HG02852 (cell line): Measurements from ENCODE around the gene KRTAP10-4.
"Not testable (repeated sequence)": the region's sequence is repeated elsewhere in the genome, so short reads cannot be mapped to it uniquely, and the experiment has no call there.

Source experiments
- ATAC-seq: cut with Tn5 transposase; IDR thresholded peaks from one replicate; pipeline ENCODE4 v1.9.1; 2021; ENCODE audit warnings: mild to moderate bottlenecking, moderate library complexity; ENCODE audit not compliant: unreplicated experiment

KRTAP10-4 gene, protein sequence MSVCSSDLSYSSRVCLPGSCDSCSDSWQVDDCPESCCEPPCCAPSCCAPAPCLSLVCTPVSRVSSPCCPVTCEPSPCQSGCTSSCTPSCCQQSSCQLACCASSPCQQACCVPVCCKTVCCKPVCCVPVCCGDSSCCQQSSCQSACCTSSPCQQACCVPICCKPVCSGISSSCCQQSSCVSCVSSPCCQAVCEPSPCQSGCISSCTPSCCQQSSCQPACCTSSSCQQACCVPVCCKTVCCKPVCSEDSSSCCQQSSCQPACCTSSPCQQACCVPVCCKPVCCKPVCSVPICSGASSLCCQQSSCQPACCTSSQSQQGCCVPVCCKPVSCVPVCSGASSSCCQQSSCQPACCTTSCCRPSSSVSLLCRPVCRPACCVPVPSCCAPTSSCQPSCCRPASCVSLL

DNA sequence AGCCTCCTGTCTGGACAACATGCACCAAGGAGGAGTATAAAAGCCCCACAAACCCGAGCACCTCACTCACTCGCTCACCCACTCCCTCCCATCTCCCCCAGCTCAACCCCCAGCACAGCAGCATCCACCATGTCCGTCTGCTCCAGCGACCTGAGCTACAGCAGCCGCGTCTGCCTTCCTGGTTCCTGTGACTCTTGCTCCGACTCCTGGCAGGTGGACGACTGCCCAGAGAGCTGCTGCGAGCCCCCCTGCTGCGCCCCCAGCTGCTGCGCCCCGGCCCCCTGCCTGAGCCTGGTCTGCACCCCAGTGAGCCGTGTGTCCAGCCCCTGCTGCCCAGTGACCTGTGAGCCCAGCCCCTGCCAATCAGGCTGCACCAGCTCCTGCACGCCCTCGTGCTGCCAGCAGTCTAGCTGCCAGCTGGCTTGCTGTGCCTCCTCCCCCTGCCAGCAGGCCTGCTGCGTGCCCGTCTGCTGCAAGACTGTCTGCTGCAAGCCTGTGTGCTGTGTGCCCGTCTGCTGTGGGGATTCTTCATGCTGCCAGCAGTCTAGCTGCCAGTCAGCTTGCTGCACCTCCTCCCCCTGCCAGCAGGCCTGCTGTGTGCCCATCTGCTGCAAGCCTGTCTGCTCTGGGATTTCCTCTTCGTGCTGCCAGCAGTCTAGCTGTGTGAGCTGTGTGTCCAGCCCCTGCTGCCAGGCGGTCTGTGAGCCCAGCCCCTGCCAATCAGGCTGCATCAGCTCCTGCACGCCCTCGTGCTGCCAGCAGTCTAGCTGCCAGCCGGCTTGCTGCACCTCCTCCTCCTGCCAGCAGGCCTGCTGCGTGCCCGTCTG lies at the start of gene KRTAP10-4:
KRTAP10-4 (plus strand) TSS at position 100 of the 827 bp plus-strand sequence; CDS start at position 130, 30 bp downstream.
- ATAC-seq, result not testable (repeated sequence)

DNA sequence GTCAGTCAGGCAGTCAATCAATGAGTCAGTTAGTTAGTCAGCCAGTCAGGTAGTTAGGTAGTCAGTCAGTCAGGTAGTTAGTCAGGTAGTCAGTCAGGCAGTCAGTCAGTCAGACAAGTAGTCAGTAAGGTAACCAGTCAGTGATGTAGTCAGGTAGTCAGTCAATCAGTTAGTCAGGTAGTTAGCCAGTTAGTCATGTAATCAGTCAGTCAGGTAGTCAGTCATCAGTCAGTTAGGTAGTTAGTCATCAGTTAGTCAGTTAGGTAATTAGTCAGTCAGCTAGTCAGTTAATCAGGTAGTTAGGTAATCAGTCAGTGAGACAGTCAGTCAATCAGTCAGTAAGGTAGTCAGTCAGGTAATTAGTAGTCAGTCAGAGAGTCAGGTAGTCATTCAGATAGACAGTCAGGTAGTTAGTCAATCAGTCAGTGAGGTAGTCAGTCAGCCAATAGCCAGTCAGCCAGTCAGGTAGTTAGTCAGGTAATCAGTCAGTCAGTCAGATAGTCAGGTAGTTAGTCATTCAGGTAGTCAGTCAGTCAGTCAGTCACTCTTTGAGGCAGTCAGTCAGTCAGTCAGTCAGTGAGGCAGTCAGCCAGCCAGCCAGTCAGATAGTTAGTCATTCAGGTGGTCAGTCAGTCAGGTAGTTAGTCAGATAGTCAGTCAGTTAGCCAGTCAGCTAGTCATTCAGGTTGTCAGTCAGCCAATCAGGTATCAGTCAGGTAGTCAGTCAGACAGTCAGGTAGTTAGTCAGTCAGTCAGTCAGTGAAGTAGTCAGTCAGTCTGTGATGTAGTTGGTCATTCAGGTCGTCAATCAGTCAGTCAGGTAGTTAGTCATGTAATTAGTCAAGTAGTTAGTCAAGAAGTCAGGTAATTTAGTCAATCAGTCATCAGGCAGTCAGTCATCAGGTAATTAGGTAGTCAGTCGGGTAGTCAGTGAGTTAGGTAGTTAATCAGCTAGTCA lies 48.8 kb upstream of the KRTAP10-4 start:
- no peak for ATAC-seq

GRCh38 chr21:44525391-44526095 lies 48.0 kb upstream of the KRTAP10-4 start:
- no peak for ATAC-seq

DNA sequence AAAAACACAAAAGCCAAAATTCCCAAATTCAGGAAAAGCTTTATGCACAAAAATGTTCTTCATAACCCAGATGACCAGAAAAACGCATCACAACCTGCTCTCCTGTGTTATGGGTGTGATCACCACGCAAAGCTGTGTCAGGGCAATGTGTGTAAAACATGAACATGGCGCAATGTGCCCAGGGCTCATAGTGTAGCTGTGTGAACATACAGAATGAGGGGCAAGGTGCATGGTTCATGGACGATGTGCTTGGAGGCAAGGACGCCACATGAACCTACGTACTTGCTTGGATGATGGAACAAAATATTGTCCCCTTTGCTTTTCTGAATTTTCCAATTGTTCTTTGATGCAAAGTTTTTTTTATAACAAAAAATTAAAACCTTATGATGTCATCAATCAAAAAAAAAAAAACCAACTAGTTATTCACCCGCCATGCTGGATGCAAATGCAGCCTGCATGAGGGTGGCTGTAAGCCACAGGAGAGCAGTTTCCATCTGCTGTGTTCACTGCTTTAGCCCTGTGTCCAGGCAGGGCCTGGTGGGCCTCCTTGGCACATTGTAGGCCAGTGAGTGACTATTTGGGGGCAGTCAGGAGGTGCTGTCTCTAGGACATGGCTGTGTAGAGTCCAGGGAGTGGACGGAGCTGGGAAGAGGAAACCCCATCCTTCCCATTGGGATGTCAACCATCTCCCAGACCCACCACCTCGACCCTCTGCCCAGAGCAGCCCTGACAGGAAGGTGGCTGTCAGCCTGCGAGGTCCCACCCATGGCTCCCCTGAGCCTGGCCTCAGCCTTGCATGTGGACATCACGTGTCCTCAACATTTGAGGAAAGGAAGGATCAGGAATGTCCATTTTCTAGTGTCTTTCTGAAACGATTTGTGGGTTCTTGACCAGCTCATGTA lies 47.2 kb upstream of the KRTAP10-4 start:
- no peak for ATAC-seq

- ATAC-seq, result no peak
These were observed 46.2 kb upstream of the KRTAP10-4 start for GRCh38 chr21:44527156-44527982.

GRCh38 chr21:44527983-44528633 lies 45.4 kb upstream of the KRTAP10-4 start:
- ATAC-seq, result no peak

- ATAC-seq, result no peak
These were observed 44.9 kb upstream of the KRTAP10-4 start for GRCh38 chr21:44528634-44528995.

DNA sequence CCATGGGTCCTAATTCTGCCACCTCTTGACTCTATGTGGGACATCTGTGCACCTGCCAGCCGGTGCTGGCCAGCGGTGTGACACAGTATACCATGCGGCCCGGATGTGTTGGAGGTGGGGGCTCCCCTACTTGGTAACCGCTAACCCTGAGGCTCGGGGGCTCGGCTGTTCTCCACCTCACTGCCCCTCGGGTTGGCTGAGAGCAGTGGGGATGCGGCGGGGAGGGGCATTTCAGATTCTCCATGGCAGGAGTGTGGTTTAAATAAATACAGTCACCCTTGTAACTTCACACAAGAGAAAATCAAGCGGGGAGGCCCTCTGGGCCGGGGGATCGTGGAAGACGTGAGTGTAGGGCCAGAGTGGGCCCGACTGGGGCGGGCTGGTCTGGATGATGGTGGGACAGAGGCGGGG lies 44.5 kb upstream of the KRTAP10-4 start:
- no peak for ATAC-seq

- ATAC-seq, result no peak
These were observed 43.9 kb upstream of the KRTAP10-4 start for GRCh38 chr21:44529503-44530125.

GRCh38 chr21:44530221-44530902 lies 43.2 kb upstream of the KRTAP10-4 start:
- ATAC-seq, result no peak

- ATAC-seq, result no peak
These were observed 42.5 kb upstream of the KRTAP10-4 start for GRCh38 chr21:44530903-44531605.

DNA sequence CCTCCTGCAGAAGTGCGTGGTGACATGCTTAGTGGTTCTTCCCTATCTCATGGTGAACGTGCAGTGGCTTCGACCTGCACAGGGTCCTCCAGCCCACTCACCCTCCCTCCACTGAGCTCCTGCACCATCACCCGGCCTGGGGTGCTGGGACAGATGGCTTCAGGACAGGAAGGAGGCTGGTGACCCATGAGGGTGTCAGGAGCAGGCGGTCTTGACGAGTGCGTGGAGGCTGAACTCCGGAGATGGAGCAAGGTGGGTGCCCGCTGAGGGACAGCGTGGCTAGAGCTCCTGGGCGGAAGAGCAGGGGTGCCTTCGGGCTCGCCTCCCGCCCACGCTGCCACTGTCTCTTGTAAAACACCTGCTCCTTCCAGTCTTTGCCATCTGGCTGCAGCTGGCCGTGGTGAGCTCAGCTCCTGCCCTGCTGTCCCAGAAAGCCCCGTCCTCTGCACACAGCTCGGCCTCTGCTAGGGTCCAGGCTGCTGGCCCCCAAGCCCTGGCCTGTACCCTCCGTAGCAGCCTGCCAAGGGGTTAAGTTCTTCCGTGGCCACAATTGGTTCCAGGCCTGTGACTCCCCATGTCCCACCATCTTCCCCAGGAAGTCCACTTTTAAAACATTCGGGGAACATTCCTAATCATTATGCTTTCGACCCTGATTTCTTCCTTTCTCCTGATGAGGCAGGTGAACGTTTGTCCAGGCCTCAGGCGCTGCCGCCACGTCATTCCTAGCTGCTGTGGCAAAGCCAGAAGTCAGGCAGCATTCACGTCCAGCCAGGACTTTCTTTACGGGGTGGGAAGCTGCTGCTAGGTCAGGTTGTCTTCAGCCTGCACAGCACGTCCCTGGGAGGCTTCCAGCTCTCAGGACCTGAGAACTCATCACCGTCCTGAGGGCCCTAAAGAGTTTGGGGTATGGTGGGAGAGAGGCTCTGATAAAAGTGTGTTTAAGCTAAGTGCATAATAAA lies 41.6 kb upstream of the KRTAP10-4 start:
- no peak for ATAC-seq

DNA sequence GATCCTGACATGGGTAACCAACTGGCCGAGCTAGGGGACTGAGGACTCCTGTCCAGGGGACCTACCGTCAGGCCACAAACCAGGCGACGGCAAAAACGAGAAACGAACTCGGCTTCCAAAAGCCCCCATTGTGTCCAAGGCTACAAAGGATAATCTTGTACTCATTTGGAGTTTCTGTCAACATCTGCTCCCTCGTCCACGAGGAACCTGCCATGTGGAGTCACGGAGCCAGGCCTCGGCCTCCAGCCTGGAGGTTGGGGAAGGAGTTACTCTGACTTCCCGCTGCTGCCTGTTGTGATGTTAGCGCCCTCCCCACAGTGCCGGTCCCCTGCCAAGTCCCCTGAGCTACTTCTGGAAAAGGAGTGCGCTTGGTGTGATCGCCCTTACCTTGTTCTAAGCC lies 40.8 kb upstream of the KRTAP10-4 start:
- no peak for ATAC-seq

GRCh38 chr21:44533121-44533890 lies 40.2 kb upstream of the KRTAP10-4 start:
- ATAC-seq, result no peak
